Astrocyte (in vitro differentiated cells and primary cell): ENCODE measurements around the gene TTC33. TPM values are rescaled to one million over a fixed set of nuclear protein-coding genes. Genes with fewer than 3 reads are reported as not detected.

Experiments used
- DNase-seq: peaks from one replicate; pipeline ENCODE4 v3.0.0-alpha.2; 2010; ENCODE audit warnings: low read depth
- FAIRE-seq: peaks from 2 replicates; lab custom pipeline; 2011; peaks lifted over from hg19 to GRCh38; lab: Jason Lieb, UNC
- H2AFZ ChIP-seq: 2 replicates; pipeline ENCODE4 v1.6.0; 2012; ENCODE audit warnings: low read depth, low read length, inconsistent platforms
- H3K27ac ChIP-seq: 2 replicates; pipeline ENCODE4 v1.5.1; 2011; ENCODE audit warnings: low read depth, low read length, inconsistent platforms
- H3K27me3 ChIP-seq: 2 replicates; pipeline ENCODE4 v1.6.0; 2011; ENCODE audit warnings: low read length, inconsistent platforms; ENCODE audit not compliant: insufficient read depth
- H3K36me3 ChIP-seq: 2 replicates; pipeline ENCODE4 v1.5.1; 2011; ENCODE audit warnings: low read length, inconsistent platforms; ENCODE audit not compliant: insufficient read depth
- H3K4me1 ChIP-seq: 2 replicates; pipeline ENCODE4 v1.5.1; 2011; ENCODE audit warnings: low read length, inconsistent platforms; ENCODE audit not compliant: insufficient read depth
- H3K4me2 ChIP-seq: 2 replicates; pipeline ENCODE4 v1.6.0; 2012; ENCODE audit warnings: low read length, inconsistent platforms
- H3K4me3 ChIP-seq: 2 replicates; pipeline ENCODE4 v1.5.1; 2011; ENCODE audit warnings: low read depth, mild to moderate bottlenecking, low read length, inconsistent platforms; ENCODE audit not compliant: insufficient read depth
- H3K79me2 ChIP-seq: 2 replicates; pipeline ENCODE4 v1.6.0; 2012; ENCODE audit warnings: mild to moderate bottlenecking, low read length, inconsistent platforms; ENCODE audit not compliant: insufficient read depth
- H3K9ac ChIP-seq: 2 replicates; pipeline ENCODE4 v1.6.0; 2012; ENCODE audit warnings: mild to moderate bottlenecking, low read length, inconsistent platforms
- H3K9me3 ChIP-seq: 2 replicates; pipeline ENCODE4 v1.5.1; 2012; ENCODE audit warnings: low read depth, mild to moderate bottlenecking, low read length, inconsistent platforms; ENCODE audit not compliant: insufficient read depth
- H4K20me1 ChIP-seq: 2 replicates; pipeline ENCODE4 v1.6.0; 2012; ENCODE audit warnings: low read length, inconsistent platforms; ENCODE audit not compliant: insufficient read depth
- H3K27ac Mint-ChIP-seq: one replicate; pipeline ENCODE4 v1.8.0; 2021; ENCODE audit warnings: mild to moderate bottlenecking, mixed read lengths; ENCODE audit not compliant: unreplicated experiment
- H3K27me3 Mint-ChIP-seq: one replicate; pipeline ENCODE4 v1.8.0; 2021; ENCODE audit warnings: low read depth, mixed read lengths; ENCODE audit not compliant: unreplicated experiment
- H3K36me3 Mint-ChIP-seq: one replicate; pipeline ENCODE4 v1.8.0; 2021; ENCODE audit warnings: low read depth, mixed read lengths; ENCODE audit not compliant: unreplicated experiment
- H3K4me1 Mint-ChIP-seq: one replicate; pipeline ENCODE4 v1.8.0; 2021; ENCODE audit warnings: low read depth, mixed read lengths; ENCODE audit not compliant: unreplicated experiment
- H3K4me3 Mint-ChIP-seq: one replicate; pipeline ENCODE4 v1.8.0; 2021; ENCODE audit warnings: mild to moderate bottlenecking, moderate library complexity, mixed read lengths; ENCODE audit not compliant: unreplicated experiment
- H3K9me3 Mint-ChIP-seq: one replicate; pipeline ENCODE4 v1.8.0; 2021; ENCODE audit warnings: mild to moderate bottlenecking, mixed read lengths; ENCODE audit not compliant: unreplicated experiment
- EZH2 ChIP-seq: IDR thresholded peaks from 2 replicates; pipeline ENCODE4 v1.6.1; 2012; ENCODE audit warnings: mild to moderate bottlenecking, low read length, inconsistent platforms; ENCODE audit not compliant: insufficient read depth
- total RNA-seq: library from RNA; stranded (reverse); gene quantifications from 2 replicates; pipeline ENCODE4 v1.2.1, GENCODE V29; 2021
- TF ChIP-seq, protein P1 (sequence below): IDR thresholded peaks from 2 replicates; pipeline ENCODE4 v1.5.1; 2011; ENCODE audit warnings: low read depth, mild to moderate bottlenecking, inconsistent platforms, low read length, moderate library complexity; ENCODE audit not compliant: insufficient read depth

Gene TTC33
- total RNA-seq, 1 donor from 2014 or later, result 13.3 TPM

DNA sequence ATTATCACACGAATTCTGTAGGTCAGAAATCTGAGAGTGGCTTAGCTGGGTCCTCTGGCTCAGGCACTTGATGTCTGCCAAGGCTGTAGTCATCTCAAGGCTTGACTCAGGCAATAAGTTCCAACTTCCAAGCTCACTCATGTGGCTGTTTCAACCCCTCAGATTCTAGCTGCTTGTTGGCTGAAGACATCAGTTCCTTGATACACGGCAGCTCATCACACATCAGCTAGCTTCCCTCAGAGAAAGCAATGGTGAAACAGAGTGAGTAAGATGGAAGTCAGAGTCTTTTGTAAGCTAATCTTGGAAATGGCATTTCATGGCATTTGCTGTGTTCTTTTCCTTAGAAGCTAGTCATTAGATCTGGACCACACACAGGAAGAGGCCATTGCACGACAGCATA is 280.2 kb downstream of the TTC33 start:
- no peaks in the 10 kb centered on the region for H3K27me3 ChIP-seq
- Mint-ChIP-seq H3K36me3 (no peaks in the 10 kb centered on the region), H3K4me3 (no peak overlapping the region), H3K4me1 (no peaks in the 10 kb centered on the region), H3K9me3 (no peaks in the 10 kb centered on the region), H3K27ac (no peak overlapping the region), H3K27me3 (peaks cover 4% of the 10 kb centered on the region)
- no peak overlapping the region for H3K27ac ChIP-seq
- no peak overlapping the region for H3K4me3 ChIP-seq
- H3K4me2 ChIP-seq, result no peak overlapping the region
- peaks cover 4% of the 10 kb centered on the region for H3K4me1 ChIP-seq
- no peaks in the 10 kb centered on the region for H3K9me3 ChIP-seq
- H2AFZ ChIP-seq, result no peak overlapping the region
- H3K9ac ChIP-seq, result no peak overlapping the region
- H4K20me1 ChIP-seq, result no peaks in the 10 kb centered on the region
- H3K79me2 ChIP-seq, result no peaks in the 10 kb centered on the region
- H3K36me3 ChIP-seq, result no peaks in the 10 kb centered on the region
- DNase-seq, result no peak
- no peak for FAIRE-seq
- TF ChIP-seq EZH2, result no peak
- TF ChIP-seq, protein P1, sequence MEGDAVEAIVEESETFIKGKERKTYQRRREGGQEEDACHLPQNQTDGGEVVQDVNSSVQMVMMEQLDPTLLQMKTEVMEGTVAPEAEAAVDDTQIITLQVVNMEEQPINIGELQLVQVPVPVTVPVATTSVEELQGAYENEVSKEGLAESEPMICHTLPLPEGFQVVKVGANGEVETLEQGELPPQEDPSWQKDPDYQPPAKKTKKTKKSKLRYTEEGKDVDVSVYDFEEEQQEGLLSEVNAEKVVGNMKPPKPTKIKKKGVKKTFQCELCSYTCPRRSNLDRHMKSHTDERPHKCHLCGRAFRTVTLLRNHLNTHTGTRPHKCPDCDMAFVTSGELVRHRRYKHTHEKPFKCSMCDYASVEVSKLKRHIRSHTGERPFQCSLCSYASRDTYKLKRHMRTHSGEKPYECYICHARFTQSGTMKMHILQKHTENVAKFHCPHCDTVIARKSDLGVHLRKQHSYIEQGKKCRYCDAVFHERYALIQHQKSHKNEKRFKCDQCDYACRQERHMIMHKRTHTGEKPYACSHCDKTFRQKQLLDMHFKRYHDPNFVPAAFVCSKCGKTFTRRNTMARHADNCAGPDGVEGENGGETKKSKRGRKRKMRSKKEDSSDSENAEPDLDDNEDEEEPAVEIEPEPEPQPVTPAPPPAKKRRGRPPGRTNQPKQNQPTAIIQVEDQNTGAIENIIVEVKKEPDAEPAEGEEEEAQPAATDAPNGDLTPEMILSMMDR, result no peak

DNA sequence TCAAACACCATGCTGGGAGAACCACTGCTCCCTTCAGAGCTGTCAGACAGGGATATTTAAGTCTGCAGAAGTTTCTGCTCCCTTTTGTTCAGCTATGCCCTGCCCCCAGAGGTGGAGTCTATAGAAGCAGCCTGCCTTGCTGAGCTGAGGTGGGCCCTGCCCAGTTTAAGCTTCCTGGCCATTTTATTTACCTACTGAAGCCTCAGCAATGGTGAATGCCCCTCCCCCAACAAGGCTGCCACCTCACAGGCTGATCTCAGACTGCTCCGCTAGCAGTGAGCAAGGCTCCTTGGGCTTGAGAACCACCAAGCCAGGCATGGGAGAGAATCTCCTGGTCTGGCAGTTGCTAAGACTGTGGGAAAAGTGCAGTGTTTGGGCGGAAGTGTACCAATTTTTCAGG is 281.5 kb downstream of the TTC33 start:
- H3K36me3 ChIP-seq, result no peaks in the 10 kb centered on the region
- no peaks in the 10 kb centered on the region for H3K27me3 ChIP-seq
- H3K27ac ChIP-seq, result no peak overlapping the region
- H3K4me2 ChIP-seq, result no peak overlapping the region
- H3K4me3 ChIP-seq, result no peak overlapping the region
- no peak for FAIRE-seq
- Mint-ChIP-seq H3K9me3 (peaks cover 1% of the 10 kb centered on the region), H3K4me3 (no peak overlapping the region), H3K27ac (no peak overlapping the region), H3K4me1 (no peaks in the 10 kb centered on the region), H3K27me3 (peaks cover 4% of the 10 kb centered on the region), H3K36me3 (no peaks in the 10 kb centered on the region)
- H2AFZ ChIP-seq, result no peak overlapping the region
- H3K9ac ChIP-seq, result no peak overlapping the region
- no peak for DNase-seq
- no peaks in the 10 kb centered on the region for H4K20me1 ChIP-seq
- TF ChIP-seq, protein P1, result no peak
- no peak for TF ChIP-seq EZH2
- peaks cover 4% of the 10 kb centered on the region for H3K4me1 ChIP-seq
- no peaks in the 10 kb centered on the region for H3K9me3 ChIP-seq
- H3K79me2 ChIP-seq, result no peaks in the 10 kb centered on the region

- no peak overlapping the region for H3K27ac Mint-ChIP-seq
- TF ChIP-seq, protein P1, result no peak
- TF ChIP-seq EZH2, result no peak
- no peak for DNase-seq
- H3K27me3 Mint-ChIP-seq, result no peaks in the 10 kb centered on the region
- H3K4me3 Mint-ChIP-seq, result no peak overlapping the region
- no peaks in the 10 kb centered on the region for H3K4me1 ChIP-seq
- H3K36me3 Mint-ChIP-seq, result no peaks in the 10 kb centered on the region
- no peak overlapping the region for H3K4me3 ChIP-seq
- no peak overlapping the region for H3K27ac ChIP-seq
- H3K9me3 Mint-ChIP-seq, result peaks cover 3% of the 10 kb centered on the region
- no peaks in the 10 kb centered on the region for H3K9me3 ChIP-seq
- no peaks in the 10 kb centered on the region for H4K20me1 ChIP-seq
- no peaks in the 10 kb centered on the region for H3K4me1 Mint-ChIP-seq
- no peak for FAIRE-seq
- no peak overlapping the region for H3K9ac ChIP-seq
- no peak overlapping the region for H2AFZ ChIP-seq
- no peaks in the 10 kb centered on the region for H3K27me3 ChIP-seq
- H3K79me2 ChIP-seq, result no peaks in the 10 kb centered on the region
- no peak overlapping the region for H3K4me2 ChIP-seq
- H3K36me3 ChIP-seq, result no peaks in the 10 kb centered on the region
These were observed 290.3 kb downstream of the TTC33 start for GRCh38 chr5:40465416-40465815.
